HG03565 (cell line): ENCODE measurements around the gene RDH13.
A peak's percentile ranks its signal among the peaks of the same experiment; 100 is the strongest.
"Not testable (repeated sequence)": the region's sequence is repeated elsewhere in the genome, so short reads cannot be mapped to it uniquely, and the experiment has no call there.

ENCODE experiments used
- ATAC-seq: cut with Tn5 transposase; IDR thresholded peaks from one replicate; pipeline ENCODE4 v1.9.1; 2021; ENCODE audit warnings: mild to moderate bottlenecking, moderate library complexity; ENCODE audit not compliant: unreplicated experiment

RDH13 gene, protein sequence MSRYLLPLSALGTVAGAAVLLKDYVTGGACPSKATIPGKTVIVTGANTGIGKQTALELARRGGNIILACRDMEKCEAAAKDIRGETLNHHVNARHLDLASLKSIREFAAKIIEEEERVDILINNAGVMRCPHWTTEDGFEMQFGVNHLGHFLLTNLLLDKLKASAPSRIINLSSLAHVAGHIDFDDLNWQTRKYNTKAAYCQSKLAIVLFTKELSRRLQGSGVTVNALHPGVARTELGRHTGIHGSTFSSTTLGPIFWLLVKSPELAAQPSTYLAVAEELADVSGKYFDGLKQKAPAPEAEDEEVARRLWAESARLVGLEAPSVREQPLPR

DNA sequence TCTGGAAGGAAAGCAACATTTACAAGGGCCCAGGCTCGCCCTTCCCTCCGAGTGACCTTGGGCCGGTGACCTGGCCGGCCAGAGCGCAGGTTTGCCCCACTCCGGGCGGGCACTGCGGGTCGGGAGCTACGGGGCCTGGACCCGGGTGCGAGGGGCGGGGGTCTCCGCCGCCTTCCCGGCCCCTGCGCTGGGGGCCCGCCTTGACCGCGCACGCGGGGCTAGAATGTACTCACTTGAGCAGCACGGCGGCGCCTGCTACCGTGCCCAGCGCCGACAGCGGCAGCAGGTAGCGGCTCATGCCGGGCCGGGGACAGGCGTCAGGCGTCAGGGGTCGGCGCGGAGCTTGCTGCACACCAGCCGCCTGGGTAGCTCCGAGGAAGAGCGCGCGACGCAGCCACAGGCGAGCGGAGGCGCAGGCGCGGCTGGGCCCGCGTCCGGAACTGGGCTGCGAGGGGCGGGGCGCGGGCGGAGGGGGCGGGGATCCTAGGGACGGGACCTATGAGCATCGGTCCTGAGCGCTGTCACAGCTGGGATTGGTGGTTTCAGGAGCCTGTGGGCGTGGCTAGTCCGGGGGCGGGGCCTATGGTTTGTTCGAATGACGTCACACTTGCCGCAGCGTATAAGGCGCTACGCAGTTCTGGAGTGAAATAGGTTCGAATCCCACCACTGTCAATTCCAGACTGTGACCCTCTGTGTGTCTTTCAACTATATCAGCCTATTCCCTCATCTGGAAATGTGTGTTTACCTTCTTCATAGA is at the start of gene RDH13:
Gene RDH13 (minus strand): TSS at position 414 of the 757 bp plus-strand sequence. CDS start 116 bp downstream, at position 298.
- peak; percentile 67 for ATAC-seq

DNA sequence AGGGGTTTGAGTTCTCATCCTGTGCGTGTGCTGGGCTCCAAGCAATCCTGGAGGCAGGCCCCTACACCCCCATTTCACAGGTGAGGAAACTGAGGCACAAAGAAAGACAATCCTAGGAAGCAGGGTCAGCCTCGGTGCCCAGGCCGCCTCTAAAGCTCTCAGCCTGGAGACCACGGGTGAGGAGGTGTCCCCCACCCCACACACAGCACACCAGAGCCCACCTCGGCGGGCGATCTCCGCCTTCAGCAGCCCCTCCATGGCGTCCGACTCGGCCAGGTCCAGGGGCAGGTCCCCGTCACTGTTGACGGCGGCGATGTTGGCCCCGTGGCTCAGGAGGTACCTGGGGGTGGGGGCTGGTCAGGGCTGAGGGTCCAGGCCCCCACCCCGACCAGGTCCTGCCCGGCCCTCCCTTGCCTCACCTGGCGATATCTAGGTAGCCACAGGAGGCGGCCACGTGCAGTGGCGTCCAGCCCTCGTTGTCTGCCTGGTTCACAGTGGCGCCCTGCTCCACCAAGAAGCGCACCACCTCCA is 49.4 kb upstream of the RDH13 start:
- no peak for ATAC-seq

DNA sequence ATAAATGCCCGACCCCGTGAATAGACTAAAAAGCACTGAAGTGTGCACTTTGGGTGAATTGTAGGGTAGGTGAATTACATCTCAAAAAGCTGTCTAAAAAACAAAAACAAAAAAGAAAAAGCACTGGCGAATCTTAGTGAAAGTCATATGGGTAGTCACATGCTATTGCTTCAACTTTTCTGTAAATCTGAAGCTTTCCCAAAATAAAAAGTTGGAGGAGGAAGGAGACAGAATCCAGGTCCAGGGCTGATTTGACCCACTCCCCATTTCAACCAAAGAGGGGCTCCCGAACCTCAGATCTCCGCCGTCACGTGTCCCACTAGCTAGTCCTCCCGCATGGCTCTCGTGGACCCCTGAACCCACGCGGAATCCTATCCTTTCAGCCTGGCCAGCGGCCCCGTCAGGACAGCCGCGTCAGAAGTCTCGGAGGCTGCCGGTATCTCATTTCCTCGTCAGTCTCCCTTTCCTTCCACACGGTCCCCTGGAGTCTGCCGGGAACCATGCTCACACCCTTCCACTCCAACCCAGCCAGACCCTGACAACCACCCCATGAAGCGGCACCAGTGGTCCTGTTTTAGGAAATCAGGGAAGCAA is 48.4 kb upstream of the RDH13 start:
- ATAC-seq, result no peak

DNA sequence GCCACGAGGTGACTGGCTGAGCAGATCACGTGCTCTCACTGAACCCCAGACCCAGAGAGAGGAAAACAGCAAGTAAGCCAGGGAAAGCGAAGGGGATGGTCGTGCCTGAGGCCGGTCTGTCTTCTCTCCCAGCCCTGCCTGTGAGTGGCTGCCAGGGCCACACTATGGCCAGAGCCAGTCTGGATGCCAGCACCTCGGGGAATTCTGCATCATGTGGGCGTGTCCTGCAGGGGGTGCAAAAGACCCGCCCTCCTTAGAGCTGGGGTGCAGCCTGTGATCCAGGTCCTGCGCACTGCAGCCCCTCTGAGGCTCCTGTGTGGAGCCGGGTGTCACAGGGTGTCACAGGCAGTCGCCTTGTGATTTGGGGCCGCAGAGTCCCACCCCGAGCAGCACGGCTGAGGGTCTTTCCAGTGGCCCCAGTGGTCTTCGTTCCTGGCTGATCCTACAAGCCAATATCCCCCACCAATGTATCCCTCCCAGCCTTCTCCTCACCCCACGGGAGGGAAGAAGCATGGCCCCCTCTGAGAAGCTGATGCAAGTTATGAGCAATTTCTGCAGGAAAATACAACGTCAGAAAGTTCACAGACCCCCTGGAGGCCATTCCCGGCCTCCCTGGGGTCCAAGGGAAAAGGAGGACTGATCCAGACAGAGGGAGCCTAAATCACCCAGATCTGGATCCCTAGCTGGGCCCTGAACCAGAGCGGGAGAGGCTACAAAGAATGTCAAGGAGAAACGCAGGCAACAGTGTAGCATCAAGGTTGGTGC is 46.8 kb upstream of the RDH13 start:
- no peak for ATAC-seq

DNA sequence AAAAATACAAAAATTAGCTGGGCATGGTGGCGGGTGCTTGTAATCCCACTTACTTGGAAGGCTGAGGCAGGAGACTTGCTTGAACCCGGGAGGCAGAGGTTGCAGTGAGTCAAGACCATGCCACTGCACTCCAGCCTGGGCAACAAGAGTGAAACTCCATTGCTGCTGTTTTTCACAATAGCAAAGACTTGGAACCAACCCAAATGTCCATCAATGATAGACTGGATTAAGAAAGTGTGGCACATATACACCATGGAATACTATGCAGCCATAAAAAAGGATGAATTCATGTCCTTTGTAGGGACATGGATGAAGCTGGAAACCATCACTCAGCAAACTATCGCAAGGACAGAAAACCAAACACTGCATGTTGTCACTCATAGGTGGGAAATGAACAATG is 44.3 kb upstream of the RDH13 start:
- not testable (repeated sequence) for ATAC-seq

DNA sequence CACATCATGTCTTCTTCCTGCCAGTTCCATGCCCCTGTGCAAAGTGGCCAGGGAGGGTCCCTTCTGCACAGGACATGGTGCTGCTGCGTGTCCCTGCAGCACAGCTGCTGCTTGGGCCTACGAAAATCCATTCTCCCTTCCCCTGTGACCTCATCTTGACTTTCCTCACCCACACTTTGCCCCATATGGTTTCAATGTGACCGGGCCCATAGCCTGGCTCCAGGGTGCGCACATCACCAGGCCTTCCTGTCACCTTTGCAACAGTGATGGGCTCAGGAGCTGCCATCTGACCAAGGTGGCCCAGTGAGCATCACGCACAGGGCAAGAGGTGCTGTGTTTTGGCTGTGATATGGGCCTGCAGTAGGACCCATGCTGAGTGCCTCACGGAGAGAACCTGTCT is 43.6 kb upstream of the RDH13 start:
- ATAC-seq, result no peak

DNA sequence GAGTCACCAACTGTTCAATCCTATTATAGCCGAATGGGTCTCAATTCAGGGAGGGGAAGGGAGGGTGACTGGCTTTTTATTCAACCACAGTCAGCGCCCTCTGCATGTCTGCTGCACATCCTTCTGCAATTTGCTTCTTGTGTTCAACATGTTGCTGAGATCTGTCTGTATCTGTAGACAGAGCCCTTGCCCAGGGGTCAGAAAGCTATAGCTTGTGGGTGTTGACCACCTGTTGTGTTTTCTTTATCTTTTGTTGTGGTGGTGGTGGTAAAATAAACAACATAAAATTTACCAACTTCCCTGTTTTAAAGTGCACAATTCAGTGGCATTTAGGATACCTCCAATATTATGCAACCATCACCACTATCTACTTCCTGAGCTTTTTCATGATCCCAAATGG is 42.3 kb upstream of the RDH13 start:
- ATAC-seq, result no peak

DNA sequence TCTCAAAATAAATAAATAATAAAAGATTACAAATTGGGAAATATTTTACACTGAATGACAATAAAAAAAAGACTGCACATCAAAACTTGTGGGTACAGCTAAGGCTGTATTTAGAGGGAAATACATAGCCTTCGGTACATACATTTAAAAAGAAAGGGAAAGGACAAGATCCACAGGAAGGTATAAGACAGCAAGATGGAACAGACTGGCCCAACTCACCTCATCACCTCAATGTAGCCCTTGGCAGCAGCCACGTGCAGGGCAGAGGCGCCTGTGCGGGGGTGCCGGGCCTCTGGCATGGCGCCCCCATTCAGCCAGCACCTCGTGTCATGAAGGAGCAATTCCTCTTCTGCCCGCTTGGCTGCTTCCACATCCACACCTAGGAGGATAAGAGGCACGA is 40.2 kb upstream of the RDH13 start:
- no peak for ATAC-seq

DNA sequence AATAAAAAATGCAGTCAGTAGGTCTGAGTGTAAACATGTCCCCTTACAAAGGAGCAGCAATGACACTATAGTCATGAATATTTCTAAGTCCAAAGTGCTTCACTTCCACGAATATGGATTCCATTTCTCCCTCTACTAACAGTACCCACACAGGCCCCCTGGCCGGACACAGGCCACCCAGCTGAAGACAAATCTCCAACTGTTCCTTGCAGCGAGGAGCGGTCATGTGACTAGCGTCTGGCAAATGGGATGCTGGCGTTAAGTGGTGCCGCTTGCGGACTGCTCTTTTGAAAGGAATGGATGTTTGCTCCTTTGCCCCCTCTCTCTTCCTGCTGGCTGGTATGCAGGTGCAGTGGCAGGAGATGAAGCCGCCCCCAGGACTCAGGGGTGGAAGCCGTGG is 38.3 kb upstream of the RDH13 start:
- ATAC-seq, result no peak

DNA sequence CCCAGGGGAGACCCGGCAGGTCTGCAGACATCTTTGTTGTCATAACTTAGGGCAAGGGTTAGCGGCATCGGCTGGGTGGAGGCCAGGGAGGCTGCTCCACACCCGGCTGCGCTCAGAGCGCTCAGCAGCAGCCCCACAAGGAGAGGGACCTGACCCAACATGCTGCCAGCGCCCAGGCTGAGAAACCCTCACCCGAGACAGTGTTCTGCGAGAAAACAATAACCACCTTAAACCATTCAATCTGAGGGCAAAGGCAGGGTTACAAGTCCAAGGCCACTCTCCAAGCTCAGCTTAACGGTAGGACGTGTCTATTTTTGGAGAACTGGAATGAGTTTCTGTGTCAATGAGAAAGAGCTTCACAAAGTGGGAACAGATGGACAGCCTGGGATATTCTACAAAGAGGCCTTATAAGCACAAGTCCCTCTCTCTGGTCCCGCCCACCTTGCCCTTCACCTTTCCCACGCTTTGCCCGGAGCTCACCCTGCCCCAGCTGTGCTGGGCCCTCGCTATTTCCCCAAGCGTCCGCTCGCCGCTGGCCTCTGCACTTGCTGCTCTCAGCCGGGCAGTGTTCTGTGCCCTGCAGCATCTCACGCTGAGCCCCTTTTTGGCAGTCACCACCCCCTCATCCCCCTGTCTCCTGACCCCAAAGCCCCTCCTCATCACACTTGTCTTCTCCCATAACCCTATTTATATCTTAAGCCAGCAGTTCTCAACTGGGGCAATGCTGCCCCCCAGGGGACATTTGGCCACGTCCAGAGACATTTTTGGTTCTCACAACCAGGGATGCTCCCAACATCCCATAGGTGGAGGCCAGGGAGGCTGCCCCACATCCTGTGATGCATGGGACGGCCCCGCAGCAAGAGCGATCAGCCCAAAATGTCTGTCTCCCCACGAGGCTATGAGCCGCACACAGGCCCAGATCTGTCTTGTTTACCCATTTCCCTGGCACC is 36.9 kb upstream of the RDH13 start:
- no peak for ATAC-seq

DNA sequence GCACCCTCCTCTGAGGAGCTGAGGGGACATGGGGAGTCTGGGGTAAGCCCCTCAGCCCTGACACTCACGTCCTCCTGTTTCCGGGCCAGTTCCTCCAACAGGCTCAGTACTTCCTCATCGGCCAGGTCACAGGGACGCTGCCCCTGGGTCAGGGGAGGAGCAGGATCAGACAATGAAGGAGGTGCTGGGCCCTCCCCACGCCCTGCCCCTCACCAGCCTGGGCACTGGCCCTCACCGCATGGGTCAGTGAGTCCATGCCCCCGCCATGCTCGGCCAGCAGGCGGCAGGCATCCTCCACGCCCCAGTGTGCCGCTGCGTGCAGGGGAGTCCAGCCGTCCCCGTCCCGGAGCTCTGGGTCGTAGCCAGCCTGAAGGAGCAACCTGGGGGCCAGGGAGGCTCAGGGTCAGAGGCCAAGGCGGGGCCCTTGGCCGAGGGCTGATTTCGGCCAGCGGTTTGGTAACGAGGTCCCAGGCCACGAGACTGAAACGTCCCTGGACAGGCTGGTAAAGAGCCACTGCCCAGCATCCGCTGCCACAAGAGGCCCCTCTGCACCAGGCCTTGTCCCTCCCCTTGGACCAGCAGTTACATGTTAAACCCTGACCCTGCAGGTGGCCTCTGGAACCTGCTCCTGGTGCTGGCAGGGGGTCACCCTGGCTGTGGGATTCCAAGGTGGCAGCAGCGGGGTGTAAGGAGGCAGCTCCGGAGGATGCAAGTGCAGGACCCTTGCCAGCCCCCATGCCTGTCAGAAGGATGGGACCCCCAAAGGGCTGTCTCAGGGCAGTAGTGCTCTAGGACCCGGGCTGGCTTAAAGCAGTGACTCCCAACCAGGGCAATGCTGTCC is 36.0 kb upstream of the RDH13 start:
- ATAC-seq, result no peak

DNA sequence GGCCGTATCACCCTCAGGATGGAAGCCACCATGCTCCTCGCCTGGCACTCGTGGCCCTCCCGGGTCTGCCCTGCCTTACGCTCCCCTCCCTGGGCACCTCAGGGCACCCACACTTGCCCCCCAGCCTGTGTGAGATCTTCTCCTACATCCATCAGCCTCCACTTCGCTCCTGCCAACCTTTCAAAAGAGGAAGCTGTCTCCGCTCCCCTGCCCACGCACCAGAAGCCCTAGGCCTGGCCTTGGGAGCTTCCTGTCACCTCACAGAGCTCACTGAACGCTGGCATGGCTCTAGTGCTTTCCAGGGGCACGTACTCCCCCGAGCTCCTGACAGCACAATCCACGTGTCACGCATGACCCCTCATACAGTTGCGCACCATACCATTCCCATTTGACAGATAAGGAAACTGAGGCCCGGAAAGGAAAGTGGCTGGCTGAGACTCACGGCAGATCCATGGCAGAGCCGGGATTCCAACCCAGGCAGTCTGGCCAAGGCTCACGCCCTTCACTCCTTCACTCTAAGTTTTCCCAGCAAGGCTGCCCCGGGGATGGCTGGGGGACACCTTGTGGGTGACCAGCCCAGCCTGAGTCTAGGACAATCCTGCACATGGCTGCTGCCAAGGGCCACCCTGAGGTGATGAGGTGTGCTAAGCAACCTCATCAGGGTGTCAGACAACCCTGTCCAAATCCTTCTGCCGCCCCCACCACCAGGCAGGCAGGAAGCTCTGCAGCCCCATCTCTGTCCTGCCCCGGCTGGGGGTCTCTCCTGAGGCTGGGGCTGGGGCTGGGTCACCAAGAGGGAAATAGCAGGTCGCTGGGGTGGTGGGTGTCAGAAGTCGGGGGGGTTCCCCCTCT is 35.1 kb upstream of the RDH13 start:
- ATAC-seq, result no peak

DNA sequence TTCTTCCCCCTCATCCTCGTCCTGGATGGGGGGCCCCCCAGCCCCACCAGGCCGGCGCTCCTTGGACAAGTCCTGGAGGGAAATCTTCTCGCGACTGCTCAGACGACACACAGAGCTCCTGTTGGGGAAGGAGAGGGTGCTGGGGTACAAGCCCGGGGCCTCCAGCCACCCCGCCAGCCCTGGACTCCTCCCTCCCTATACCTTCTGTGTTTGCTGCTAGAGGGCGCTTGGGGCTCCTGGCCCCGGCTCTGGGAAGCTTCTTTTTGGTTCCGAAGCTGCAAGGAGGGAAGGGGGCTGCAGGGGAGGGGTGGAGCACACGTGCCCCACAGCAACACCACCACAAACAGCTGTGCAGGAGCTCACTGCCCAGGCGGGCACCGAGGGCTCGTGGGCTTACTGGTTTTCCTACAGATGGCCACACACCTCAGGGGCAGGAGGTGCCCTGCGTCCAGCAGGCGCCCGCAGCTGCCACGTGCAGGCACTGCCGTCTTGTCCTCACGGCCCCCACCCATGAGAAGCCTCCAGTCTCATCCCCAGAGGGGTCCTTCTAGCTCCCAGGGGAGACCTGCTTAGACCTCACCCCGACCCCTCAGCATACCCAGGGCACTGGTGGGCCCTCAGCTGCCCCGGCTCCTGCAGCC is 33.2 kb upstream of the RDH13 start:
- ATAC-seq, result no peak

DNA sequence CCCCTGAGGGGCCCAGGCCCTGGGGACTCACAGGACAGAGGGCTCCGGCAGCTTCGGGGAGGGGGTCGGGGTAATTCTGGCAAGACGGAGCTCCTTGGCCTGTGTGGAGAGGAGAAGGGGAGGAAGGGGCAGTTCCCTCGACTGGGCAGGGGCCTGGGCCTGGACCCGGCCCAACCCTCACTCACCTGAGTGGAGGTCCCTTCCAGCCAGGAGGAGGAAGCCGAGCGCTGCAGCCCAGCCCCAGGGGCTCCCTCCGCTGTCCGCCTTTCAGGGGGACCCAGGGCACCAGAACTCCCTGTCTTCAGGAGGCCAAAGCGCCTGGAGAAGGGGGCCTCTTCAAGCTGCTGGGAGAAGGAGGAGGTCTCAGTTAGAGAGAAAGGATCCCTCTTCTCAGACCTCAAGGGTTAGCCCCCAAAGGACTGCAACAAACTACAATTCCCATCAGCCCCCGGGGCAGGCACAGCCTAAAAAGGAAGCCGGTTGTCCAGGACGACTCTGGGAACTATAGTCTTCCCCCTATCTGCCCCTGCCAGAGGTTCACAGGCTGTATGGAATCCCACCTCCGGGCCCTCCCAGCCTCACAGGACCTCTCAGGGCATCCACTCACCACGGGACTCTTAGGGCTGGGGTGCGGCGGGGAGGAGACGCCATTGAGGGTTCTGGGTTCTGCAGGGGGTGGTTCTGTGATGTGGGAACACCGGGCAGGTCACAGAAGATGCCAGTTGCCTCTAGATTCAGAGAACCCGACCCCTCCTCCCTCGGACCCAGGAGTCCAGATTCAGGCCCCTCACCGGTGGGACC is 32.5 kb upstream of the RDH13 start:
- no peak for ATAC-seq

DNA sequence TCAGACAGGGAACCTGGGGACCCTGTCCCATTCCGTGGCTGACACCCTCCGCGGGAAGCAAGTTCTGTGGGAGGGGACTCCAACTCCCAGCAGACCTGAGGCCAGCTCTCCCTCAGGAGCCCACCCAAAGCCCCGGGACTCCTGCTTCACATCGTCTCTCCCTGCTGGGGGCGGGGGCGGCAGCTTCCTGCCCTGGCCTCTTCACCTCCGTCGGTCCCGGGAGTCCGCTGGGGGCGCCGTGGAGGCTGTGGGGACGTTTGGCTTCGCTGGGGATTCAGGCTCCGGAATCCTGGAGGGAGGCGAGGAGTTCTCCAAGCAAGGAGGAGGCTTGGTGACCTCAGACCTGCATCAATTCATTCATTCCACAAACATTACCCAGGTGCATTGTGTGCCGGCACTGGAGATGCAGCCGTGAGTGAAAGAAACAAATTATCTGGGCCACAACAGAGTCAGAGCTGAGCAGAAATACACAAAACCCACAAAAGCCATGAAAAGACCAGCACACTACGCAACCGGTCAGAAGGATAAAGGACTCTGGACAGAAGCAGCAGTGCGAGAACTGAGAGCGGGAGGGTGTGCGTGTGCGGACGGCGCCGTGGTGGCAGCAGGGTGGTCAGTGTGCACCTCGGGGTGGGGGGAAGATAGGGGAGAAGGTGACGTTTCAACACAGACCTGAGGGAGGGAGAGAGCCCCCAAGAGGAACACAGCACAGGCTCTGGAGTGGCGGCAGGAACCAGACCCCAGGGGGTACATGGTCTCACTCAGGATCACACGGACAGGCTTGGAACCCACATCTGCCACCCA is 31.7 kb upstream of the RDH13 start:
- ATAC-seq, result no peak
